Erythroblast (primary cell): ENCODE results near the gene ACACB.

Experiments used
- DNase-seq, 2 experiments: peaks; one replicate each; lab custom pipeline; 2025; lab: John Stamatoyannopoulos, UW
- GATA1 ChIP-seq: IDR thresholded peaks from 2 replicates; pipeline ENCODE4 v1.6.1; 2011; ENCODE audit warnings: low read depth, mild to moderate bottlenecking, control low read depth, low read length, moderate library complexity
- POLR2A ChIP-seq: IDR thresholded peaks from 2 replicates; pipeline ENCODE4 v1.6.1; 2011; ENCODE audit warnings: mild to moderate bottlenecking, low read length

ACACB gene

DNA sequence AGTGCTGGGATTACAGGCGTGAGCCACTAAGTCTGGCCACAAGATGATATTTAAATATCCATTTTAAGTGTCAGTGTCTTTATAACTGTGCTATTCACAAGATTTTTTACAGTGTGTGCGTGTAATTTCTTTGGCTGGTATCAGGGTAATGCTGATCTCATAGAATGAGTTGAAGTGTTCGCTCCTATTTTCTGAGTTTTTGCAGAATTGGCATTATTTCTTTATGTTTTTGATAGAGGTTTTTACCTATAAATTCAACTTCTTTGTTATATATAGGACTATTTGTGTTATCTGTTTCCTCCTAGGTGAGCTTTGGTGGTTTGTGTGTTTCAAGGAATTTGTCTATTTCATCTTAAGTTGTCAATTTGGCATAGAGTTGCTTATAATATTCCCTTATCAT is 147.1 kb downstream of the ACACB start:
- DNase-seq = no peak
- TF ChIP-seq GATA1 (no peak), POLR2A (no peak)

DNA sequence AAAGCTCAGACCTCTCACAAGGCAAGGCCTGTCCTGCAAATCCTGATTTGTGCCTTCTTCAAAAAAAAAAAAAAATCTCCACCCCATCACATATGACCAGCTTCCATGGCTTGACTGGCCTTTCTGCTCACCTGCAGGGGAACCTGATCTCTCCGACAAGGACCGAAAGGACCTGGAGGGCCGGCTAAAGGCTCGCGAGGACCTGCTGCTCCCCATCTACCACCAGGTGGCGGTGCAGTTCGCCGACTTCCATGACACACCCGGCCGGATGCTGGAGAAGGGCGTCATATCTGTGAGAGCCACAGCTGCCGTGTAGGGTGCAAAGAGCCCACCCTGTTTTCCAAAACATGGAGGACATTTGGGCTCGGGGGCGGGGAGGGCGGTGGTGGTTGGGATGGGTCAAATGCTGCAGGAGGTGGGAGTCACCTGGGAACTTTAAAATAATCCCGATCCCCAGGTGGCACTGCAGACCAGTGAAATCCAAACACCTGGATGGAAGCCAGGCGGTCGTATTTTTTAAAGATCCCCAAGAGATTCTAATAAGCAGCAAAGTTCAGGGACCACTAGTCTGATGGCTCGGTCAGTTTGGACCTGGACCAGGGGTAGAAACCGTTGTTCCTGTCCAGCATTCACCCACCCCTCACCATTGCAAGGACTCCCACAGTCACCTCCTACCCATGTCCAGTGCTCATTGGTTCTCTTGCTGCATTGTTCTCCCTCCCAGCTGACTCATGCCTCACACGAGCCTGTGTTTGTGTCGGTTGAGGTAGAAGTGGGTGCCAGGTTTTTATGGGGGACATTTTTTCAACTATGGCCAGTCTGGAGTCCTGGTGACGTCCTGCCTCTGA is 147.9 kb downstream of the ACACB start:
- TF ChIP-seq POLR2A = no peak
- TF ChIP-seq GATA1 = no peak
- DNase-seq = peak; percentile 72 to 82

DNA sequence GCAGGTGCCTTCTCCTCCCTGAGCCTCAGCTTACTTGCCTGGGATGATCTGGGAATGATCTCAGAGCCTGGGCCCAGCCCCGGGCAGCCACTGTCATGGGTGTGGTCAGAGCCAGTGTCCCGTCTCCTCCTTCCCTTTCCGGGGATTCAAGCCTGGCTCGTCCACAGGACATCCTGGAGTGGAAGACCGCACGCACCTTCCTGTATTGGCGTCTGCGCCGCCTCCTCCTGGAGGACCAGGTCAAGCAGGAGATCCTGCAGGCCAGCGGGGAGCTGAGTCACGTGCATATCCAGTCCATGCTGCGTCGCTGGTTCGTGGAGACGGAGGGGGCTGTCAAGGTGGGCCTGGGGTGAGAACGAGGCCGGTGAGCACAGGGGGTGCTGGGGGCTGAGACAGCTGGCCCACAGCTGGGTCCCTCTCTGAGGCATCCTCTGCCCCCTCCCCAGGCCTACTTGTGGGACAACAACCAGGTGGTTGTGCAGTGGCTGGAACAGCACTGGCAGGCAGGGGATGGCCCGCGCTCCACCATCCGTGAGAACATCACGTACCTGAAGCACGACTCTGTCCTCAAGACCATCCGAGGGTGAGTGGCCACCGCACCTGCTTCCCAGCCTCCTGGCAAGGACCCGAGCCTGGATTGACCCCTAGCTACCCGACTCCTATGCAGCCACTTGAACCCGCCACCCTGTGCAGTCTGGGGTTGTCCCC is 148.7 kb downstream of the ACACB start:
- no peak for DNase-seq
- TF ChIP-seq POLR2A (no peak), GATA1 (no peak)

DNA sequence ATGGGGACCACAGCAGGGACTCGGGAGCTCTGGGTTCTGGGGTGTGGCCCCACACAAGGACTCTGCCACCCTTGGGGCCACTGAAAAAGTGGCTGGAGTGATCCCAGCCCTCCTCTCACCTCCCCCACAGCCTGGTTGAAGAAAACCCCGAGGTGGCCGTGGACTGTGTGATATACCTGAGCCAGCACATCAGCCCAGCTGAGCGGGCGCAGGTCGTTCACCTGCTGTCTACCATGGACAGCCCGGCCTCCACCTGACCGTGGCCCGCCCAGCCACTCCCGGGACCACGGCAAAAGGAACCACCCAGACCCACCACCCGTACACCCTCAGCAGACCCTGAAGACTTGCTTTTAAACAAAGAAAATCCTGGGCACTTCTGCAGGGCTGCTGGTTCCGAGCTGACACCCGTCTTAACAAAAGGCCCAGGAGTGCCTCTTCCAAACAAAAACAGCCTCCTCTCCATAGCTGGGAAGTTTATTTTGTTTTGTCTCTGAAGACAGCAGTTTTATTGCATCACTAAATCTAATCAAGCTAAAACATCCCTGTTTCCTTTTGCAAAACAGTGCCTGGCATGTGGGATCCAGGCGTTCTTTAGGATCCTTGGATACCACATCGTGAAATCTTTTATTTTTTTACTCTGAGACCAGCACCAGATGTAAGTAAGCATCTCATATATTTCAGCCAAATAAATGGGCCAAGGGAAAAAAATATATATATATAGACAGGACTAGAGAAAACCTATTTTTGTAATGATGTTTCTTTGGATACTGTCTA is 149.9 kb downstream of the ACACB start:
- no peak for DNase-seq
- no peak for TF ChIP-seq GATA1
- TF ChIP-seq POLR2A = no peak

DNA sequence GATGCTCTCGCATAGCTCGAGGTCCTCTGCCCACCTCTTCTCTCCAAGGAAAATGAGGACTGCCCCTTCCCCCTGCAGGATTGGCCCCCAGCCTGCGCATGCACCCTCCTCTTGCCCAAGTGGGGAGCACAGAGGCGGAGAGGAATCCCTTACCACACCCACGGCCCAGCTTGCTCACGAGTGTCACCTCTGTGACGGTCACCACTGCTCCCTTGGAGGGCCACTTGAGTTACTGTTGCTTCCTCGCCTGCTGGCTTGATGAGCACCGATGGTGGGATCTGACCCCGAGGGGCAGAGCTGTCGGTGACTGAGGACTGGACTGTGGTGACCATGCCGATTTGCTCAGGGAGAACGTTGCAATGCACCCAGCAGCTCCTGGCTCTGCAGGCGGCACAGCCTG is 151.0 kb downstream of the ACACB start:
- DNase-seq = no peak
- TF ChIP-seq GATA1 (no peak), POLR2A (no peak)

DNA sequence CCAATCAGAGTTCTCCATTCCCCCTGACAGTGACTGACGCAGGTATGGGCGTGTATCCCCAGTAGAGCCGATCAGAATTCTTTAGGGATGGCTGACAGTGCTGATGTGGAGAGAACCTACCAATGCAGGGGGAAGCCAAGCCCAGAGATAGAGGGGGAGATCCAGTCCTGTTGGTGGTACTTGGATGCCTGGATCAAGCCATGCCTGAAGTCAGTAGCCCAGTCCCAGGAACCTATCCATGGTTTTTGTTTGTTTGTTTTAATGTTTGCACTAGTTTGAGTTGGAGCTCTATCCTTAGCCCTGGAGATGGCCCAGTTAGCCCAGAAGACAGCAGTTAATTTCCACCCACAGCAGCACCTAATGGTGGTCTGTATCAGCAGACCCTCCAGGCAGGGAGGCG is 152.5 kb downstream of the ACACB start:
- TF ChIP-seq GATA1 (no peak), POLR2A (no peak)
- no peak for DNase-seq

DNA sequence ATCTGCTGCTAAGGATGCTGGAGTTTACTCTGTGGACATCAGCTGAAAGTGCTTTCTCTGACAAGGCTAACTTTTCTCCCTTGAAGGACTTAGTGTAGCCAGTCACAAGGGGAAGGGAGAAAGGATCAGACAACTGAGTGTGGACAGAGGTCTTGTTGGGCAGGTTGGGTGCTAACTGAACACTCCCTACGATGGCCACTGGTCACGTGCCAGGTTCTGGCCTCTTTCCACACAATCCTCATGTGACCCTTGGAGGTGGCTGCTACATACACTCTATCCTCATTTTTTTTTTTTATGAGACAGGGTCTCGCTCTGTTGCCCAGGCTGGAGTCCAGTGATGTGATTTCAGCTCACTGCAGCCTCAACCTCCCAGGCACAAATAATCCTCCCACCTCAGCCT is 153.0 kb downstream of the ACACB start:
- no peak for DNase-seq
- no peak for TF ChIP-seq GATA1

DNA sequence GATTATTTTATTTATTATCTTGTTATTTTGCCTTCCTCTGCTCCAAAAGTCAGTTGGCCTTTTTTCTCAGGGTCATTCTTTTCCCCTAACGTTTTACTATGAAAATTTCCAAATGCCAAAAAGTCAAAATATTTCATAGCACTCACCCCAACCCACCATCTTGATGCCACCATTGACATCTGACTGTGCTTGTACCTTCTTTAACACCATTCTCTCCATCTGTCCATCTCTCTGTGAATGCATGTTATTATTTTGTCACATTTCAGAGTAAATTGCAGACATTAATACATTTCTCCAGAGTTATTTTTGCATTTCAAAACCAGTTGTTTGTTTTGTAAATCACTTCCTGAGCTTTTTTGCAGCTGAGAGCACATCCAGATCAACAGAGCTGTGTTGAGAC is 154.1 kb downstream of the ACACB start:
- TF ChIP-seq POLR2A (no peak), GATA1 (no peak)
- no peak for DNase-seq

DNA sequence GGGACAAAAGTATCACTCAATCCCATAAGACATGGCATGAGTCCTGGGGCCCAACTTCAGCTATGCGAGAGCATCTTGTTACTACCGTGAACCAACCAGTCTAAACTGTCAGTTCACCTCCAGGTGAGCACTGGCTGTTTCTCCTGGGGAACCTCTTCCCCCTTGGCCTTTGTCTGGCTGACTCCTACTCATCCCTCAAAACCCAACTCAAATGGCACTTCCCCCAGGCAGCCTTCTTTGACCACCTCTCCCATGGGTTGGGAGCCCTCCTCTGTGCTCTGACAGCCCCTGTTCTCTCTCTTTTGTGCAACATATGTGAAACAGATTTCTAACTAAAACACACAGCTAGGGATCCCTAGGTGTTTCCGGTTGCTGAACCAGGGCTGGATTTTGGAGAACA is 155.0 kb downstream of the ACACB start:
- no peak for DNase-seq
- TF ChIP-seq POLR2A (no peak), GATA1 (no peak)

DNA sequence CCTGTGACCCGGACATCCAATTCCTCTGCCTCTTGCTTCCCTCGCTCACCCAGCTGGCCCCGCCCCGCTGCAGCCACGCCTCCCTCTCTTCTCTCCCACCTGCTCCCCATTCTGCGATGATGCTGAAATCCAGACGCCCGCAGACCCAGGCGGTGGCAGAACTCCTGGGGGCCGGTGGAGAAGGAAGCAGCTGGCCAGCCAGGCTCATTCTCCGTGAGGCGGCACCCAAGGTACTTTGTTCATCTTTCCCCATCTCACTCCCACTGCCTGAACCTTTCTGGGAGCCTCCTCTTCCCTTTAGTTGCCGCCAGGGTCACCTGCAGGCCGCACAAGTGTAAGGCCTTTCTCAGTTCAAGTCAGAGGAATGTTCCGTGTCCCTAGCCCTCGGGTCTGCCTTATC is 157.0 kb downstream of the ACACB start:
- TF ChIP-seq POLR2A (no peak), GATA1 (no peak)
- no peak for DNase-seq

DNA sequence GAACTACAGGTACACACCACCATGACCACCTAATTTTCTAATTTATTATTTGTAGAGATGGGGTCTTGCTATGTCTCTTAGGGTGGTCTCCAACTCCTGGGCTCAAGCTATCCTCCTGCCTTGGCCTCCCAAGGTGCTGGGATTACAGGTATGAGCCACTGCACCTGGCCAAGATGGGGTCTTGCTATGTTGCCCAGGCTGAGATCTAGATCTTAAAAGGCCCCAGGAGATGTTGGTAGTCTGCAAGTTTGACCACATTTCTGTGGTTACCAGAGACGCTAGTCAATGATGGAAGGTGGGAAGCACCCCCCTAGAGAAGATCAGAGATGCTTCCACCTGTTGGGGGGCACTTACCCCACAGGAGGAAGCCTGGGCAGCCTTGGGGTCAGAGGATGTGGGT is 158.0 kb downstream of the ACACB start:
- DNase-seq = no peak
- no peak for TF ChIP-seq GATA1
- TF ChIP-seq POLR2A = no peak

DNA sequence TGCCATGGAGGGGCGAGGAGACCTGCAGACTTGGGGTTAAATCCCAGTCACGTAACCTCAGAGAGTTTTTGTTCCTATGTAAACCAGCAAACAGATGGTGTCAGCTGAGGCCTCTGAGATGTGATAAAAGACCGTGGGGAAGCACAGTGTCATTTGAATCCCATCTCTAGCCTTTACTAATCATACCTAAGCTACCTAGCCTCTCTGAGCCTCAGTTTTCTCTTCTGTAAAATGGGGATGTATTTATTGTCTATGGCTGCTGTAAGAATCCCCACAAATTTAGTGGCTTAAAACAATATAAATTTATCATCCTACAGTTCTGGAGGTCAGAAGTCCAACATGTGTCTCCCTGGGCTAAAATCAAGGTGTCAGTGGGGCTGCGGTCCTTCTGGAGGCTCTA is 158.8 kb downstream of the ACACB start:
- TF ChIP-seq POLR2A (no peak), GATA1 (no peak)
- no peak for DNase-seq

DNA sequence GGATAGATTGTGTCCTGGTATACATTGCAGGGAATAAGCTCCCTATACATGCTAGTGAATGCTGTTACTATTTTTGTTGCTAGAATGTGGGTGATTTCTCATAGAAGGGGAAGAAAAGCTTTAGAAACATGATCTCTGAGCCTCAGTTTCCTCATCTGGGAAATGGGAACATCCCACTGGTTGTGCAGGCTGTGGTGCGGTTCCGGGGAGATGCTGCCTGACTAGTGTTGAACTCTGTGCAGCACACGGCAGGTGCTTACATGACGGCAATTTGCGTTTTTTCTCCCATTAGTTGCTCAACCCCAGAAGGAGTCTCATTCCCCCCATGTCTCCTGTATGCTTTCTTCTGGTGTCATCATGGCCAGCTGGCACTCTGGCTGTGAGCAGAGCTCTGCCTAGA is 159.8 kb downstream of the ACACB start:
- TF ChIP-seq GATA1 = no peak
- TF ChIP-seq POLR2A = no peak
- no peak for DNase-seq

DNA sequence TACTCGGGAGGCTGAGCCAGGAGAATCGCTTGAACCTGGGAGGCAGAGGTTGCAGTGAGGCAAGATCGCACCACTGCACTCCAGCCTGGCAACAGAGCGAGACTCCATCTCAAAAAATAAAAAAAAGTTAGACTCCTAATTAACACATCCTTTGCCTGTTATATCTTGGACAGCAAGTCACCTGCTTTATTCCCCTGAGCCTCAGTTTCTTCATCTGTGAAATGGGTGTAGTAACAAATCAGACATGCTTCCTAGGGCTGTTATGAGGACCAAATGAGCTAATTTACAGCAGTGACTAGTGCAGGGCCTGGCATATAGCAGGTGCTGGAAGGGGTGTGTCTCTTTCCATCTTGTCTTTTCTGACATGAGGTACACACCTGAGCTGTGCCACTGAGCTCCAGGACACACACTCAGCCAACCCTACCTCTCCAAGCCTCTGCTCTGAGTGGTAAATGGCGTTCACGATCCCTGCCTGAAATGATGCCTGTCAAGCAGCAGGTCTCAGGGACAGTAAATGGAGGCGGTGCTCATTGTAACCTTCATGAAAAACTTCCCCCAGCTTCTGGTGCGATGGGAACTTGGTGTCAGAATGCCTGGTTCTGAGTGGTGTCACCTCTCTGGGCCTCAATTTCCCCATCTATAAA is 161.0 kb downstream of the ACACB start:
- no peak for TF ChIP-seq GATA1
- TF ChIP-seq POLR2A = no peak
- DNase-seq = no peak
